ENCODE measurements around the gene PLBD1. TPM values are rescaled to one million over a fixed set of nuclear protein-coding genes. Genes with fewer than 3 reads are reported as not detected.

Gene PLBD1
- total and polyA plus RNA-seq, 2 donors (not counting 1 experiment from before 2014, with no cell fraction given), result 0.76 to 5.1 TPM

GRCh38 chr12:14576896-14577295 is 9.2 kb upstream of the PLBD1 start:
- no peaks in the 10 kb centered on the region for H3K79me2 ChIP-seq (ENCODE audit: control insufficient read depth, insufficient read depth, low read length)
- no peak for DNase-seq (ENCODE audit: low read depth in 2 of 2)
- H2AFZ ChIP-seq (ENCODE audit: low read length), result no peak overlapping the region
- no peaks in the 10 kb centered on the region for H4K20me1 ChIP-seq (ENCODE audit: control insufficient read depth, extremely low read depth, insufficient read depth, low read length)
- H3K4me2 ChIP-seq (ENCODE audit: extremely low read depth, insufficient read depth, low read length), result no peak overlapping the region
- no peaks in the 10 kb centered on the region for H3K27me3 ChIP-seq (ENCODE audit: control insufficient read depth, insufficient read depth, low read length)
- no peak overlapping the region for H3K27ac ChIP-seq (ENCODE audit: insufficient read depth, low read length)
- H3K4me1 ChIP-seq (ENCODE audit: control insufficient read depth, extremely low read depth, insufficient read depth, low read length), result no peaks in the 10 kb centered on the region
- no peak overlapping the region for H3K9ac ChIP-seq (ENCODE audit: insufficient read depth, low read length)
- H3K9me3 ChIP-seq (ENCODE audit: control insufficient read depth, insufficient read depth, low read depth, low read length), result no peaks in the 10 kb centered on the region
- H3K36me3 ChIP-seq (ENCODE audit: control insufficient read depth, insufficient read depth, low read length), result no peaks in the 10 kb centered on the region
- TF ChIP-seq EZH2 (IDR thresholded peaks at IDR 0.05; ENCODE audit: low read length, missing control alignments) (no peak), CTCF (conservative IDR thresholded peaks at IDR 0.05 in 1 of 2, IDR thresholded peaks at IDR 0.05 in 1 of 2; ENCODE audit: low read depth in 1 of 2, low read length in 2 of 2) (no peak)
- no peak overlapping the region for H3K4me3 ChIP-seq (replicated peaks in 1 of 4; ENCODE audit: control extremely low read depth in 1 of 4, insufficient read depth in 1 of 4, low read depth in 3 of 4, low read length in 4 of 4)

- no peaks in the 10 kb centered on the region for H3K79me2 ChIP-seq (ENCODE audit: control insufficient read depth, insufficient read depth, low read length)
- no peak overlapping the region for H2AFZ ChIP-seq (ENCODE audit: low read length)
- no peaks in the 10 kb centered on the region for H3K9me3 ChIP-seq (ENCODE audit: control insufficient read depth, insufficient read depth, low read depth, low read length)
- H3K4me3 ChIP-seq (replicated peaks in 1 of 4; ENCODE audit: control extremely low read depth in 1 of 4, insufficient read depth in 1 of 4, low read depth in 3 of 4, low read length in 4 of 4), result no peak overlapping the region
- TF ChIP-seq CTCF (conservative IDR thresholded peaks at IDR 0.05 in 1 of 2, IDR thresholded peaks at IDR 0.05 in 1 of 2; ENCODE audit: low read depth in 1 of 2, low read length in 2 of 2), result no peak
- no peak for TF ChIP-seq EZH2 (IDR thresholded peaks at IDR 0.05; ENCODE audit: low read length, missing control alignments)
- no peak overlapping the region for H3K27ac ChIP-seq (ENCODE audit: insufficient read depth, low read length)
- H4K20me1 ChIP-seq (ENCODE audit: control insufficient read depth, extremely low read depth, insufficient read depth, low read length), result no peaks in the 10 kb centered on the region
- H3K9ac ChIP-seq (ENCODE audit: insufficient read depth, low read length), result no peak overlapping the region
- no peaks in the 10 kb centered on the region for H3K27me3 ChIP-seq (ENCODE audit: control insufficient read depth, insufficient read depth, low read length)
- DNase-seq (ENCODE audit: low read depth in 2 of 2), result no peak
- H3K36me3 ChIP-seq (ENCODE audit: control insufficient read depth, insufficient read depth, low read length), result no peaks in the 10 kb centered on the region
- H3K4me1 ChIP-seq (ENCODE audit: control insufficient read depth, extremely low read depth, insufficient read depth, low read length), result no peaks in the 10 kb centered on the region
- H3K4me2 ChIP-seq (ENCODE audit: extremely low read depth, insufficient read depth, low read length), result no peak overlapping the region
These were observed 7.9 kb upstream of the PLBD1 start for GRCh38 chr12:14575585-14575984.

GRCh38 chr12:14573118-14573517 is 5.4 kb upstream of the PLBD1 start:
- Histone ChIP-seq H4K20me1 (ENCODE audit: control insufficient read depth, extremely low read depth, insufficient read depth, low read length) (no peaks in the 10 kb centered on the region), H3K9ac (ENCODE audit: insufficient read depth, low read length) (no peak overlapping the region), H3K79me2 (ENCODE audit: control insufficient read depth, insufficient read depth, low read length) (no peaks in the 10 kb centered on the region), H3K36me3 (ENCODE audit: control insufficient read depth, insufficient read depth, low read length) (no peaks in the 10 kb centered on the region), H3K9me3 (ENCODE audit: control insufficient read depth, insufficient read depth, low read depth, low read length) (no peaks in the 10 kb centered on the region), H2AFZ (ENCODE audit: low read length) (no peak overlapping the region), H3K27me3 (ENCODE audit: control insufficient read depth, insufficient read depth, low read length) (no peaks in the 10 kb centered on the region), H3K27ac (ENCODE audit: insufficient read depth, low read length) (no peak overlapping the region), H3K4me3 (replicated peaks in 1 of 4; ENCODE audit: control extremely low read depth in 1 of 4, insufficient read depth in 1 of 4, low read depth in 3 of 4, low read length in 4 of 4) (no peak overlapping the region), H3K4me2 (ENCODE audit: extremely low read depth, insufficient read depth, low read length) (no peak overlapping the region), H3K4me1 (ENCODE audit: control insufficient read depth, extremely low read depth, insufficient read depth, low read length) (no peaks in the 10 kb centered on the region)
- no peak for TF ChIP-seq EZH2 (IDR thresholded peaks at IDR 0.05; ENCODE audit: low read length, missing control alignments)
- TF ChIP-seq CTCF (conservative IDR thresholded peaks at IDR 0.05 in 1 of 2, IDR thresholded peaks at IDR 0.05 in 1 of 2; ENCODE audit: low read depth in 1 of 2, low read length in 2 of 2), result no peak
- no peak for DNase-seq (ENCODE audit: low read depth in 2 of 2)

Measured in fibroblast of lung (primary cell).